Trophoblast cell (in vitro differentiated cells and primary cell): ENCODE measurements around the gene DKK3.

Experiments
- DNase-seq, 2 donors: peaks; one replicate each; pipeline ENCODE4 v3.0.0-alpha.2; 2016
- H2AFZ ChIP-seq: 2 replicates; pipeline ENCODE4 v1.6.1; 2013; ENCODE audit warnings: low read length, moderate library complexity, mild to moderate bottlenecking; ENCODE audit not compliant: insufficient read depth, poor library complexity
- H2AK5ac ChIP-seq: 2 replicates; pipeline ENCODE4 v1.6.1; 2013; ENCODE audit warnings: mild to moderate bottlenecking, low read length
- H2BK120ac ChIP-seq: 2 replicates; pipeline ENCODE4 v1.6.1; 2013; ENCODE audit warnings: low read length, mild to moderate bottlenecking, moderate library complexity; ENCODE audit not compliant: insufficient read depth, poor library complexity
- H2BK12ac ChIP-seq: 2 replicates; pipeline ENCODE4 v1.6.1; 2013; ENCODE audit warnings: mild to moderate bottlenecking, low read length, moderate library complexity
- H2BK5ac ChIP-seq: 2 replicates; pipeline ENCODE4 v1.6.1; 2013; ENCODE audit warnings: low read length, low read depth, moderate library complexity, mild to moderate bottlenecking; ENCODE audit not compliant: poor library complexity
- H3K14ac ChIP-seq: 2 replicates; pipeline ENCODE4 v1.6.1; 2013; ENCODE audit warnings: mild to moderate bottlenecking, low read length
- H3K18ac ChIP-seq: 2 replicates; pipeline ENCODE4 v1.6.1; 2013; ENCODE audit warnings: mild to moderate bottlenecking, low read length
- H3K23ac ChIP-seq: 2 replicates; pipeline ENCODE4 v1.6.1; 2013; ENCODE audit warnings: low read length
- H3K27ac ChIP-seq: 2 replicates; pipeline ENCODE4 v1.5.1; 2013; ENCODE audit warnings: low read depth, mild to moderate bottlenecking, inconsistent platforms, low read length, moderate library complexity
- H3K27me3 ChIP-seq: 2 replicates; pipeline ENCODE4 v1.6.1; 2013; ENCODE audit warnings: inconsistent platforms, mild to moderate bottlenecking, low read length, moderate library complexity; ENCODE audit not compliant: insufficient read depth
- H3K36me3 ChIP-seq, 2 experiments: 1 replicate in 1 of 2; 2 replicates in 1 of 2; pipeline ENCODE4 v1.6.1; 2013; ENCODE audit warnings: low read length in 2 of 2, mild to moderate bottlenecking in 2 of 2, moderate library complexity in 1 of 2; ENCODE audit not compliant: insufficient read depth in 2 of 2, control insufficient read depth in 1 of 2
- H3K4ac ChIP-seq: 2 replicates; pipeline ENCODE4 v1.6.1; 2013; ENCODE audit warnings: low read depth, mild to moderate bottlenecking, low read length, moderate library complexity
- H3K4me1 ChIP-seq, 2 experiments: 1 replicate in 1 of 2; 2 replicates in 1 of 2; pipeline ENCODE4 v1.6.1; 2013; ENCODE audit warnings: low read length in 2 of 2, mild to moderate bottlenecking in 2 of 2, moderate library complexity in 1 of 2; ENCODE audit not compliant: insufficient read depth in 2 of 2, control insufficient read depth in 1 of 2
- H3K4me2 ChIP-seq: 2 replicates; pipeline ENCODE4 v1.6.1; 2013; ENCODE audit warnings: inconsistent platforms, mild to moderate bottlenecking, low read length, moderate library complexity
- H3K4me3 ChIP-seq: 2 replicates; pipeline ENCODE4 v1.5.1; 2013; ENCODE audit warnings: mild to moderate bottlenecking, low read depth, low read length, inconsistent platforms
- H3K79me1 ChIP-seq: one replicate; pipeline ENCODE4 v1.6.1; 2013; ENCODE audit warnings: low read length
- H3K79me2 ChIP-seq: 2 replicates; pipeline ENCODE4 v1.6.1; 2013; ENCODE audit warnings: low read length, mild to moderate bottlenecking; ENCODE audit not compliant: control insufficient read depth, insufficient read depth, poor library complexity
- H3K9ac ChIP-seq: 2 replicates; pipeline ENCODE4 v1.6.1; 2013; ENCODE audit warnings: mild to moderate bottlenecking, low read length
- H3K9me3 ChIP-seq: 2 replicates; pipeline ENCODE4 v1.6.1; 2013; ENCODE audit warnings: low read depth, mild to moderate bottlenecking, control low read depth, inconsistent platforms, low read length; ENCODE audit not compliant: insufficient read depth
- H4K12ac ChIP-seq: 2 replicates; pipeline ENCODE4 v1.6.1; 2013; ENCODE audit warnings: low read depth, mild to moderate bottlenecking, low read length, moderate library complexity
- H4K8ac ChIP-seq: 2 replicates; pipeline ENCODE4 v1.6.1; 2013; ENCODE audit warnings: low read depth, mild to moderate bottlenecking, low read length, moderate library complexity
- H4K91ac ChIP-seq: one replicate; pipeline ENCODE4 v1.6.1; 2013; ENCODE audit warnings: low read depth, mild to moderate bottlenecking, low read length, moderate library complexity
- WGBS: extraction: QIAGEN DNeasy Blood & Tissue Kit; methylation state at CpG from one replicate; pipeline ENCODE4 v1.1.7; 2013; ENCODE audit warnings: missing lambda C conversion rate; ENCODE audit not compliant: insufficient read length, insufficient coverage; ENCODE audit errors: extremely low coverage; 5-methylcytosine and 5-hydroxymethylcytosine counted together

The DKK3 gene

GRCh38 chr11:11958403-11959231, 49.8 kb downstream of the DKK3 start:
- Histone ChIP-seq H3K9ac (no peak overlapping the region), H2BK5ac (no peak overlapping the region), H3K14ac (no peak overlapping the region), H3K4me2 (no peak overlapping the region), H4K12ac (no peak overlapping the region), H3K4me3 (no peak overlapping the region), H3K36me3 (peaks cover 16 to 23% of the 10 kb centered on the region in 2 experiments), H3K23ac (no peak overlapping the region), H4K8ac (no peak overlapping the region), H4K91ac (no peak overlapping the region), H3K9me3 (peaks cover 5% of the 10 kb centered on the region), H2BK120ac (no peak overlapping the region), H2AFZ (no peak overlapping the region), H3K79me1 (no peaks in the 10 kb centered on the region), H2AK5ac (no peak overlapping the region), H3K4ac (no peak overlapping the region), H3K27me3 (no peaks in the 10 kb centered on the region), H3K27ac (no peak overlapping the region), H3K79me2 (no peaks in the 10 kb centered on the region), H3K4me1 (no peaks in the 10 kb centered on the region), H2BK12ac (no peak overlapping the region), H3K18ac (no peak overlapping the region)
- WGBS, result no CpG with 5 or more reads among the region's 11 CpGs
- DNase-seq, result no peak

GRCh38 chr11:11956006-11956405, 52.4 kb downstream of the DKK3 start:
- Histone ChIP-seq H4K91ac (no peak overlapping the region), H2BK12ac (no peak overlapping the region), H3K79me1 (no peaks in the 10 kb centered on the region), H2BK5ac (no peak overlapping the region), H3K27me3 (no peaks in the 10 kb centered on the region), H3K23ac (no peak overlapping the region), H2BK120ac (no peak overlapping the region), H3K14ac (no peak overlapping the region), H3K36me3 (peaks cover 11 to 18% of the 10 kb centered on the region in 2 experiments), H2AK5ac (no peak overlapping the region), H3K4me3 (no peak overlapping the region), H3K9ac (no peak overlapping the region), H3K4me2 (no peak overlapping the region), H3K79me2 (no peaks in the 10 kb centered on the region), H3K4me1 (no peaks in the 10 kb centered on the region), H3K9me3 (no peaks in the 10 kb centered on the region), H3K4ac (no peak overlapping the region), H4K8ac (no peak overlapping the region), H3K18ac (no peak overlapping the region), H3K27ac (no peak overlapping the region), H2AFZ (no peak overlapping the region), H4K12ac (no peak overlapping the region)
- no CpG with 5 or more reads among the region's 5 CpGs for WGBS
- DNase-seq, result no peak

- H3K14ac ChIP-seq, result no peak overlapping the region
- H2AFZ ChIP-seq, result no peak overlapping the region
- H4K91ac ChIP-seq, result no peak overlapping the region
- no peak for DNase-seq
- H3K18ac ChIP-seq, result no peak overlapping the region
- H3K36me3 ChIP-seq, result peaks cover 8 to 16% of the 10 kb centered on the region in 2 experiments
- H2AK5ac ChIP-seq, result no peak overlapping the region
- H3K4me3 ChIP-seq, result no peak overlapping the region
- no peaks in the 10 kb centered on the region for H3K27me3 ChIP-seq
- no peaks in the 10 kb centered on the region for H3K9me3 ChIP-seq
- H3K23ac ChIP-seq, result no peak overlapping the region
- H4K12ac ChIP-seq, result no peak overlapping the region
- H2BK12ac ChIP-seq, result no peak overlapping the region
- no peaks in the 10 kb centered on the region for H3K79me1 ChIP-seq
- H3K4ac ChIP-seq, result no peak overlapping the region
- H3K79me2 ChIP-seq, result no peaks in the 10 kb centered on the region
- H2BK5ac ChIP-seq, result no peak overlapping the region
- no peak overlapping the region for H4K8ac ChIP-seq
- H3K4me1 ChIP-seq, result no peaks in the 10 kb centered on the region
- H3K27ac ChIP-seq, result no peak overlapping the region
- H2BK120ac ChIP-seq, result no peak overlapping the region
- H3K9ac ChIP-seq, result no peak overlapping the region
- no peak overlapping the region for H3K4me2 ChIP-seq
Observed at GRCh38 chr11:11952036-11952435, 56.4 kb downstream of the DKK3 start.

GRCh38 chr11:11949482-11949881, 58.9 kb downstream of the DKK3 start:
- Histone ChIP-seq H3K14ac (no peak overlapping the region), H3K9me3 (no peaks in the 10 kb centered on the region), H3K4ac (no peak overlapping the region), H2AFZ (no peak overlapping the region), H2BK5ac (no peak overlapping the region), H3K23ac (no peak overlapping the region), H3K18ac (no peak overlapping the region), H3K27me3 (no peaks in the 10 kb centered on the region), H3K4me2 (no peak overlapping the region), H2BK12ac (no peak overlapping the region), H4K91ac (no peak overlapping the region), H3K4me3 (no peak overlapping the region), H2BK120ac (no peak overlapping the region), H3K79me1 (no peaks in the 10 kb centered on the region), H3K4me1 (no peaks in the 10 kb centered on the region), H4K12ac (no peak overlapping the region), H3K36me3 (peaks cover 6 to 12% of the 10 kb centered on the region in 2 experiments), H3K79me2 (no peaks in the 10 kb centered on the region), H4K8ac (no peak overlapping the region), H3K27ac (no peak overlapping the region), H3K9ac (no peak overlapping the region), H2AK5ac (no peak overlapping the region)
- DNase-seq, result no peak
